Fibroblast of lung (primary cell): ENCODE data around the gene CPLANE2.

Source experiments
- CTCF ChIP-seq, 2 donors: IDR thresholded peaks in 1 of 2; conservative IDR thresholded peaks in 1 of 2; 1 replicate in 1 of 2; 2 replicates in 1 of 2; pipeline ENCODE4 v1.5.1; 2011 to 2012; ENCODE audit warnings: low read length in 2 of 2, control low read depth in 1 of 2, inconsistent platforms in 1 of 2, low read depth in 1 of 2, mild to moderate bottlenecking in 1 of 2
- EZH2 ChIP-seq: IDR thresholded peaks from 2 replicates; pipeline ENCODE4 v1.5.1; 2012; ENCODE audit warnings: low read length, control low read depth, mild to moderate bottlenecking; ENCODE audit errors: missing control alignments

DNA sequence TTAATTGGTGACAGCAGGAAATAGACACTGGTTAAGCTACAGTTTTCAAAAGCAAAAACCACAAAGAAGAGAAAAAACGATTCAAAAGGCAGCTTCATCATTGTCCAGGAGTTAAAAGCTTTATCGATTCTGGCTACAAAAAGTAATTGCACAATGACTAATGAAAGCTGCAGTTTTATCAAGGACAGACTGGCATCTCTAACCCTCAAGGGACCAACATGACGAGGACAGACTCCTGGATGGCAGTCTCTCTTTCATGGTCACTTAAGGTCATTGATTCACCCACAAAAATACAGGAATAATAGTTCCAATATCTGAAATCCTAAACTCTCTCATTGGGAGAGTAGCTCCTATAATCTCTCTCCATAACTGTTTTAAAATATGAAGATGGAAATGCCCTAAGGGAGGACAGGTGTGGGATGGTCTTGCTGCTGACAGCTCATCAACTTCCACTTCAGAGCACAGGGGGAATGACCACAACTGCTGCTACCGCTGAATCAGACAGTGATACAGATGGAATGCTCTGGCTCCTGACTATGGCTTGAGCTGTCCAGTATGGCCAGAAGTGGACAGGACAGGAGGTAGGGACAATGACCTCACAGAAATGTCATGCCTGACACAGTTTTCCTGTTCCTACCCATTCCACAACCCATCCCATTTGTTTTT lies 17.4 kb upstream of the CPLANE2 start:
- TF ChIP-seq CTCF (conservative IDR thresholded peaks at IDR 0.05 in 1 of 2, IDR thresholded peaks at IDR 0.05 in 1 of 2; ENCODE audit: low read depth in 1 of 2, low read length in 2 of 2) (no peak), EZH2 (no peak)
